ENCODE data around the gene ATP13A4. TPM values are rescaled to one million over a fixed set of nuclear protein-coding genes. Genes with fewer than 3 reads are reported as not detected.

Gene ATP13A4
- total RNA-seq, 1 donor, result not detected

- no peaks in the 10 kb centered on the region for H4K20me1 ChIP-seq (ENCODE audit: insufficient read depth, low read length)
- TF ChIP-seq, protein P1, sequence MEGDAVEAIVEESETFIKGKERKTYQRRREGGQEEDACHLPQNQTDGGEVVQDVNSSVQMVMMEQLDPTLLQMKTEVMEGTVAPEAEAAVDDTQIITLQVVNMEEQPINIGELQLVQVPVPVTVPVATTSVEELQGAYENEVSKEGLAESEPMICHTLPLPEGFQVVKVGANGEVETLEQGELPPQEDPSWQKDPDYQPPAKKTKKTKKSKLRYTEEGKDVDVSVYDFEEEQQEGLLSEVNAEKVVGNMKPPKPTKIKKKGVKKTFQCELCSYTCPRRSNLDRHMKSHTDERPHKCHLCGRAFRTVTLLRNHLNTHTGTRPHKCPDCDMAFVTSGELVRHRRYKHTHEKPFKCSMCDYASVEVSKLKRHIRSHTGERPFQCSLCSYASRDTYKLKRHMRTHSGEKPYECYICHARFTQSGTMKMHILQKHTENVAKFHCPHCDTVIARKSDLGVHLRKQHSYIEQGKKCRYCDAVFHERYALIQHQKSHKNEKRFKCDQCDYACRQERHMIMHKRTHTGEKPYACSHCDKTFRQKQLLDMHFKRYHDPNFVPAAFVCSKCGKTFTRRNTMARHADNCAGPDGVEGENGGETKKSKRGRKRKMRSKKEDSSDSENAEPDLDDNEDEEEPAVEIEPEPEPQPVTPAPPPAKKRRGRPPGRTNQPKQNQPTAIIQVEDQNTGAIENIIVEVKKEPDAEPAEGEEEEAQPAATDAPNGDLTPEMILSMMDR (IDR thresholded peaks at IDR 0.05; ENCODE audit: extremely low read depth, low read depth, low read length), result no peak
- no peaks in the 10 kb centered on the region for H3K27me3 ChIP-seq (ENCODE audit: insufficient read depth, low read length)
- H3K36me3 ChIP-seq (ENCODE audit: insufficient read depth, low read length), result no peaks in the 10 kb centered on the region
- H3K4me2 ChIP-seq (ENCODE audit: insufficient read depth, low read length), result no peak overlapping the region
- no peak overlapping the region for H2AFZ ChIP-seq (ENCODE audit: low read length)
- no peak overlapping the region for H3K4me3 ChIP-seq (ENCODE audit: insufficient read depth, low read length)
- no peak overlapping the region for H3K27ac ChIP-seq (ENCODE audit: low read depth, low read length)
- H3K79me2 ChIP-seq (ENCODE audit: insufficient read depth, low read length), result no peaks in the 10 kb centered on the region
- peak; percentile 8 for DNase-seq (ENCODE audit: insufficient read length, low spot score, missing footprints)
- no peaks in the 10 kb centered on the region for H3K4me1 ChIP-seq (ENCODE audit: insufficient read depth, low read length)
- peaks cover 4% of the 10 kb centered on the region for H3K9me3 ChIP-seq (ENCODE audit: low read depth, low read length)
These were observed 135.9 kb downstream of the ATP13A4 start for GRCh38 chr3:193418576-193419373.

- Histone ChIP-seq H2AFZ (ENCODE audit: low read length) (no peak overlapping the region), H3K4me2 (ENCODE audit: insufficient read depth, low read length) (no peak overlapping the region), H3K27me3 (ENCODE audit: insufficient read depth, low read length) (no peaks in the 10 kb centered on the region), H3K36me3 (ENCODE audit: insufficient read depth, low read length) (no peaks in the 10 kb centered on the region), H4K20me1 (ENCODE audit: insufficient read depth, low read length) (no peaks in the 10 kb centered on the region), H3K27ac (ENCODE audit: low read depth, low read length) (no peak overlapping the region), H3K79me2 (ENCODE audit: insufficient read depth, low read length) (no peaks in the 10 kb centered on the region), H3K4me3 (ENCODE audit: insufficient read depth, low read length) (no peak overlapping the region), H3K9me3 (ENCODE audit: low read depth, low read length) (peaks cover 7% of the 10 kb centered on the region), H3K4me1 (ENCODE audit: insufficient read depth, low read length) (no peaks in the 10 kb centered on the region)
- TF ChIP-seq, protein P1 (IDR thresholded peaks at IDR 0.05; ENCODE audit: extremely low read depth, low read depth, low read length), result no peak
- DNase-seq (ENCODE audit: insufficient read length, low spot score, missing footprints), result no peak
These were observed 138.1 kb downstream of the ATP13A4 start for GRCh38 chr3:193416629-193417028.

DNA sequence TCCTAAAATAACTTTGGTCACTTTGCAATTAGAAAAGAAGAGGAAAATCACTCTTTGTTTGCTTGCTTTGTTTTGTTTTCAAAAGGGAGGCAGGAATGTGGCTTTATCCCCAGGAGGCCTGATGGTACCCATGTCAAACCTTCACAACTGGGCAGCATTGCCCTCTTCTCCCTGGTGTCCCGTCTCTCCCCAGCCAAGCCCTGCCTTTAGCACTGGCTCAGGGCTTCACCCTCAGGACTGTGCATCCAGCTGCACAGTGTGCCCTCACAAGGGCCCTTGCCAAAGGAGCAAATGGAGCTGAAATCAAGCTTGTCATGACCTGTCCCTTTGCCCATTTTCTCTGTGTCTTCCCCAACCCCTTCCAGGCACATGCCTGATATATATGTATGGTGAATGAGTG lies 147.0 kb downstream of the ATP13A4 start:
- no peak overlapping the region for H3K4me2 ChIP-seq (ENCODE audit: insufficient read depth, low read length)
- H3K4me3 ChIP-seq (ENCODE audit: insufficient read depth, low read length), result no peak overlapping the region
- TF ChIP-seq, protein P1 (IDR thresholded peaks at IDR 0.05; ENCODE audit: extremely low read depth, low read depth, low read length), result no peak
- no peaks in the 10 kb centered on the region for H3K36me3 ChIP-seq (ENCODE audit: insufficient read depth, low read length)
- H3K4me1 ChIP-seq (ENCODE audit: insufficient read depth, low read length), result no peaks in the 10 kb centered on the region
- peaks cover 3% of the 10 kb centered on the region for H3K9me3 ChIP-seq (ENCODE audit: low read depth, low read length)
- no peaks in the 10 kb centered on the region for H4K20me1 ChIP-seq (ENCODE audit: insufficient read depth, low read length)
- H3K79me2 ChIP-seq (ENCODE audit: insufficient read depth, low read length), result no peaks in the 10 kb centered on the region
- no peak overlapping the region for H3K27ac ChIP-seq (ENCODE audit: low read depth, low read length)
- DNase-seq (ENCODE audit: insufficient read length, low spot score, missing footprints), result no peak
- no peaks in the 10 kb centered on the region for H3K27me3 ChIP-seq (ENCODE audit: insufficient read depth, low read length)
- no peak overlapping the region for H2AFZ ChIP-seq (ENCODE audit: low read length)

DNA sequence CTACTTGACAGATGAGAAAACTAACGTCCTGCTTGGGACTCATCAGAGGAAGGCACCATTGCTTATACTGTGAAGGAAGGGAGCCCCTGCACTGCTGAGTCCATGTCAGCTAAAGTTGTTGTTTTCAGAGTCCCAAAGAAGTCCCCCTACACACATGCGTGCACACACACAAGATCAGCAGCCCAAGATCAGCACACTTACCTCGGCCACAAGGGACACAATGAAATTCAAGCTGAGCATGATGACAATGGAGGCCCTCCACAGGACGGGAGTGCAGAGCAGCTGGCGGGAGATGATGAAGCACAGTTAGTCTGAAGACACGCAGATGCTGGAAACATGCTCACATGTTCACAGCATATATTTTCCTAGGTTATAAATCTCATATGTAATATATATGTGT lies 147.6 kb downstream of the ATP13A4 start:
- Histone ChIP-seq H3K27me3 (ENCODE audit: insufficient read depth, low read length) (no peaks in the 10 kb centered on the region), H3K79me2 (ENCODE audit: insufficient read depth, low read length) (no peaks in the 10 kb centered on the region), H3K27ac (ENCODE audit: low read depth, low read length) (no peak overlapping the region), H2AFZ (ENCODE audit: low read length) (no peak overlapping the region), H3K4me3 (ENCODE audit: insufficient read depth, low read length) (no peak overlapping the region), H4K20me1 (ENCODE audit: insufficient read depth, low read length) (no peaks in the 10 kb centered on the region), H3K4me1 (ENCODE audit: insufficient read depth, low read length) (no peaks in the 10 kb centered on the region), H3K4me2 (ENCODE audit: insufficient read depth, low read length) (no peak overlapping the region), H3K9me3 (ENCODE audit: low read depth, low read length) (peaks cover 3% of the 10 kb centered on the region), H3K36me3 (ENCODE audit: insufficient read depth, low read length) (no peaks in the 10 kb centered on the region)
- TF ChIP-seq, protein P1 (IDR thresholded peaks at IDR 0.05; ENCODE audit: extremely low read depth, low read depth, low read length), result no peak
- no peak for DNase-seq (ENCODE audit: insufficient read length, low spot score, missing footprints)

Data from osteoblast (primary cell).